Left colon (tissue), 2 donors: ENCODE results near the gene ZNF827. TPM values are rescaled to one million over a fixed set of nuclear protein-coding genes. Genes with fewer than 3 reads are reported as not detected.

Experiments
- ATAC-seq: fragments of 200-7000 bp; cut with Tn5 transposase; one replicate; pipeline ENCODE4 v1.9.1; 2020; ENCODE audit warnings: mild to moderate bottlenecking, moderate library complexity
- DNase-seq, 2 donors: peaks; one replicate each; pipeline ENCODE4 v3.0.0-alpha.2; 2020
- intact Hi-C, 2 donors: fragments of 100-400 bp; cut with DNase I in 1 of 2; cut with micrococcal nuclease in 1 of 2; formaldehyde crosslinking; loops; one replicate each; pipeline versions ENCODE4 v1.11.2 to v1.14.0; 2022; cut with DNase I, micrococcal nuclease
- long read RNA-seq: library from polyadenylated mRNA; unstranded; transcript quantifications from one replicate; pipeline ENCODE4 v2.0.0, GENCODE V29; 2021
- total RNA-seq, 2 donors: library from RNA; stranded (reverse); fragmentation: NEBNext Ultra II Directional; extraction: Animal tissue kit (Norgen Biotek cat#: 25700); gene quantifications; one replicate each; pipeline ENCODE4 v1.2.1, GENCODE V29; 2021
- donor health status: DM: no; HTN: no; CAD: no.
- donor health status: DM: yes; HTN: yes; CAD: no.

ZNF827 gene
- 10 to 100 TPM; 21.0 to 29.4 TPM for total RNA-seq
- long read RNA-seq, partial matches to known transcripts, result 2 of 13 reads
- long read RNA-seq, other reads (novel, unspliced or antisense), result 11 of 13 reads

- DNase-seq, result peak; percentile 76 to 83
- ATAC-seq, result peak; percentile 50
- intact Hi-C loops, result loop anchor here in 1 of 2 donors (10.0 kb wide), 1 partner anchor 94 kb away; no protein-coding TSS in a partner anchor
Measured at GRCh38 chr4:145938618-145939440, at the start of gene ZNF827. Gene ZNF827 (minus strand): TSS chr4:145938823. CDS start chr4:145938407, 416 bp downstream.

GRCh38 chr4:145984563-145984962 lies 45.9 kb upstream of the ZNF827 start:
- DNase-seq (peak; percentile 16 to 57), ATAC-seq (peak; percentile 100)
- intact Hi-C loops, result no loop called here

GRCh38 chr4:145982791-145983190 lies 44.2 kb upstream of the ZNF827 start:
- intact Hi-C loops, result no loop called here
- no peak for DNase-seq
- no peak for ATAC-seq

GRCh38 chr4:145979160-145979559 lies 40.5 kb upstream of the ZNF827 start:
- DNase-seq, result no peak
- no peak for ATAC-seq
- intact Hi-C loops, result no loop called here

GRCh38 chr4:145976680-145977079 lies 38.1 kb upstream of the ZNF827 start:
- DNase-seq, result no peak
- ATAC-seq, result no peak
- intact Hi-C loops, result no loop called here

- intact Hi-C loops, result no loop called here
- no peak for ATAC-seq
- DNase-seq, result no peak
Measured at GRCh38 chr4:145960012-145960411, 21.4 kb upstream of the ZNF827 start.

GRCh38 chr4:145957302-145957701 lies 18.7 kb upstream of the ZNF827 start:
- DNase-seq, result no peak
- ATAC-seq, result no peak
- intact Hi-C loops, result no loop called here

GRCh38 chr4:145956288-145956890 lies 17.8 kb upstream of the ZNF827 start:
- ATAC-seq, result peak; percentile 50
- peak; percentile 26 to 33 for DNase-seq
- intact Hi-C loops, result no loop called here

- ATAC-seq, result peak; percentile 63
- DNase-seq, result no peak
- intact Hi-C loops, result no loop called here
Measured at GRCh38 chr4:145954924-145955339, 16.3 kb upstream of the ZNF827 start.

- ATAC-seq (no peak), DNase-seq (no peak)
- intact Hi-C loops, result no loop called here
Measured at GRCh38 chr4:145951931-145952330, 13.3 kb upstream of the ZNF827 start.

GRCh38 chr4:145945431-145946155 lies 7.0 kb upstream of the ZNF827 start:
- intact Hi-C loops, result no loop called here
- DNase-seq, result no peak
- peak; percentile 28 for ATAC-seq

- intact Hi-C loops, result no loop called here
- no peak for DNase-seq
- no peak for ATAC-seq
Measured at GRCh38 chr4:145944886-145945285, 6.3 kb upstream of the ZNF827 start.

- DNase-seq, result no peak
- ATAC-seq, result no peak
- intact Hi-C loops, result loop anchor here in 1 of 2 donors (10.0 kb wide), 1 partner anchor 95 kb away; no protein-coding TSS in a partner anchor
Measured at GRCh38 chr4:145939856-145940255, 1.2 kb upstream of the ZNF827 start.

- intact Hi-C loops, result loop anchor here in 1 of 2 donors (10.0 kb wide), 1 partner anchor 95 kb away; no protein-coding TSS in a partner anchor
- no peak for ATAC-seq
- DNase-seq, result no peak
Measured at GRCh38 chr4:145939441-145939750, 773 bp upstream of the ZNF827 start.

GRCh38 chr4:145937971-145938611 lies 532 bp downstream of the ZNF827 start:
- ATAC-seq (peak; percentile 16), DNase-seq (peak; percentile 31 to 32)
- intact Hi-C loops, result loop anchor here in 1 of 2 donors (10.0 kb wide), 1 partner anchor 93 kb away; no protein-coding TSS in a partner anchor

- ATAC-seq, result peak; percentile 68
- peak; percentile 80 to 83 for DNase-seq
- intact Hi-C loops, result loop anchor here in 1 of 2 donors (10.0 kb wide), 1 partner anchor 92 kb away; no protein-coding TSS in a partner anchor
Measured at GRCh38 chr4:145936997-145937901, 1.4 kb downstream of the ZNF827 start.

- peak; percentile 70 to 74 for DNase-seq
- intact Hi-C loops, result loop anchor here in 1 of 2 donors (10.0 kb wide), 1 partner anchor 92 kb away; no protein-coding TSS in a partner anchor
Measured at GRCh38 chr4:145936142-145936996, 2.3 kb downstream of the ZNF827 start.

More at GRCh38 chr4:145936142-145936996, 2.3 kb downstream of the ZNF827 start:
- peak; percentile 62 for ATAC-seq
